Measurements from ENCODE around the gene DOCK10.

The DOCK10 gene

GRCh38 chr2:224764565-224765236, 277.6 kb downstream of the DOCK10 start:
- no peak for TF ChIP-seq TCF4 (CRISPR knock-in tag; IDR thresholded peaks at IDR 0.05; ENCODE audit: borderline replicate concordance)
- no peak for TF ChIP-seq ZNF70 (CRISPR knock-in tag; IDR thresholded peaks at IDR 0.05)
- TF ChIP-seq PPARA (CRISPR knock-in tag; IDR thresholded peaks at IDR 0.05; ENCODE audit: borderline replicate concordance), result no peak
- no peak for TF ChIP-seq ISL1 (CRISPR knock-in tag; IDR thresholded peaks at IDR 0.05)
- no peak for TF ChIP-seq TSHZ2 (CRISPR knock-in tag; IDR thresholded peaks at IDR 0.05)
- no peak for TF ChIP-seq ZNF565 (CRISPR knock-in tag; conservative IDR thresholded peaks at IDR 0.05; ENCODE audit: low read depth)
- no peak for TF ChIP-seq PATZ1 (CRISPR knock-in tag; IDR thresholded peaks at IDR 0.05; ENCODE audit: borderline replicate concordance)
- no peak for TF ChIP-seq CREB5 (CRISPR knock-in tag; IDR thresholded peaks at IDR 0.05; ENCODE audit: low read depth)
- ATAC-seq, result no peak

- no peak for TF ChIP-seq ZC3H10 (CRISPR knock-in tag; IDR thresholded peaks at IDR 0.05)
- TF ChIP-seq ZNF8 (CRISPR knock-in tag; IDR thresholded peaks at IDR 0.05), result no peak
- no peak for TF ChIP-seq CREB5 (CRISPR knock-in tag; IDR thresholded peaks at IDR 0.05; ENCODE audit: low read depth)
- no peak for TF ChIP-seq RARB (CRISPR knock-in tag; IDR thresholded peaks at IDR 0.05)
- TF ChIP-seq BACH2 (CRISPR knock-in tag; IDR thresholded peaks at IDR 0.05; ENCODE audit: borderline replicate concordance), result no peak
- TF ChIP-seq TOX (CRISPR knock-in tag; IDR thresholded peaks at IDR 0.05; ENCODE audit: borderline replicate concordance), result no peak
- TF ChIP-seq PPARA (CRISPR knock-in tag; IDR thresholded peaks at IDR 0.05; ENCODE audit: borderline replicate concordance), result no peak
- TF ChIP-seq TSHZ2 (CRISPR knock-in tag; IDR thresholded peaks at IDR 0.05), result no peak
- no peak for TF ChIP-seq ESRRG (CRISPR knock-in tag; IDR thresholded peaks at IDR 0.05)
- TF ChIP-seq CSRNP3 (CRISPR knock-in tag; IDR thresholded peaks at IDR 0.05), result no peak
- no peak for TF ChIP-seq POU6F1 (CRISPR knock-in tag; IDR thresholded peaks at IDR 0.05; ENCODE audit: borderline replicate concordance, low read depth)
- no peak for TF ChIP-seq ISL1 (CRISPR knock-in tag; IDR thresholded peaks at IDR 0.05)
- no peak for TF ChIP-seq GLIS3 (CRISPR knock-in tag; IDR thresholded peaks at IDR 0.05)
- TF ChIP-seq CSDC2 (CRISPR knock-in tag; IDR thresholded peaks at IDR 0.05), result no peak
- no peak for TF ChIP-seq ZNF70 (CRISPR knock-in tag; IDR thresholded peaks at IDR 0.05)
- no peak for TF ChIP-seq ZFP30 (CRISPR knock-in tag; IDR thresholded peaks at IDR 0.05)
- no peak for TF ChIP-seq ZFP3 (CRISPR knock-in tag; IDR thresholded peaks at IDR 0.05)
- no peak for TF ChIP-seq SNAI2 (CRISPR knock-in tag; IDR thresholded peaks at IDR 0.05)
- ATAC-seq, result no peak
Observed at GRCh38 chr2:224757934-224758548, 284.2 kb downstream of the DOCK10 start.
